Activated CD4-positive, CD25-positive, alpha-beta regulatory T cell treated with anti-CD3 and anti-CD28 coated beads, Interleukin-2, amount 50 U/mL, for 16 hours (primary cell): ENCODE results near the gene TBX1.
"Not testable (repeated sequence)": the region's sequence is repeated elsewhere in the genome, so short reads cannot be mapped to it uniquely, and the experiment has no call there.

Source experiments
- DNase-seq: peaks from one replicate; pipeline ENCODE4 v3.0.0-alpha.2; 2020; ENCODE audit warnings: low read depth, low spot score

Gene TBX1

DNA sequence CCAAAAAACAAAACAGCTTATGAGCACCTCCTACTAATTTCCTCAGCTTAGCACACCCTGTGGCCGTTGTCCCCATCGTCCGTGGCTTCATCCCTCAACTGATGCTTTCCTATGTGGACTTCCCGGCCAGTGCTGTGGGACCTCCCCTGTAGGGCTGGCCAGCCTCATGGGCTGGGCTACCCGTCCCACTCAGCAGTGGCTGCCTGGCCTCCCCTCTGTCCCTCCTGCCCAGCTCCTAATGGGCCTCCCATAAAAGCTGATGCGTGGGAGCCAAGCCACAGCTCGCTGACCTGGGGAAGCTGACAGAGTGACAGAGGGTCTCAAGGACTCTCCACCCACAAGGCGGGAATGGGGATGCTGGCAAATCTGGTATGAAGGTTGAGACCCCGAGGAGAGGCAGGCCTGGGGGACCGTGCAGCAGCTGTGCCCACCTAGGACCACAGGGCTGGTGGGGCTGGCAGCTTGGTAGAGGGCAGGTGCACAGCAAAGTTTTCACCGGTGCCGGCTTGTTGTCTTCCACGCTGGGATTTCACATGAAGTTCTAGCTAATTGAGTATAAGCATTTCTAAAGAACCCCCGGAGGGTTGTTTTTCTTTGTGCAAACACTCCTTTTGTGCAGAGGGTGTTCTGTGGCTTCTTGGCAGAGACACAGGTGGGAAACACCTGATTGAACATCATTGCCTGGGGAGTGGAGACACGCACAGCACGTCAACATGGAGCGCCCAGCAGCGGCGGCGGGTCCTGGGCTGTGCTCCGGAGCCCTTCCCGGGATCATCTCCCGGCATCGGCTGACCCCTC is 23.2 kb downstream of the TBX1 start:
- no peak for DNase-seq

DNA sequence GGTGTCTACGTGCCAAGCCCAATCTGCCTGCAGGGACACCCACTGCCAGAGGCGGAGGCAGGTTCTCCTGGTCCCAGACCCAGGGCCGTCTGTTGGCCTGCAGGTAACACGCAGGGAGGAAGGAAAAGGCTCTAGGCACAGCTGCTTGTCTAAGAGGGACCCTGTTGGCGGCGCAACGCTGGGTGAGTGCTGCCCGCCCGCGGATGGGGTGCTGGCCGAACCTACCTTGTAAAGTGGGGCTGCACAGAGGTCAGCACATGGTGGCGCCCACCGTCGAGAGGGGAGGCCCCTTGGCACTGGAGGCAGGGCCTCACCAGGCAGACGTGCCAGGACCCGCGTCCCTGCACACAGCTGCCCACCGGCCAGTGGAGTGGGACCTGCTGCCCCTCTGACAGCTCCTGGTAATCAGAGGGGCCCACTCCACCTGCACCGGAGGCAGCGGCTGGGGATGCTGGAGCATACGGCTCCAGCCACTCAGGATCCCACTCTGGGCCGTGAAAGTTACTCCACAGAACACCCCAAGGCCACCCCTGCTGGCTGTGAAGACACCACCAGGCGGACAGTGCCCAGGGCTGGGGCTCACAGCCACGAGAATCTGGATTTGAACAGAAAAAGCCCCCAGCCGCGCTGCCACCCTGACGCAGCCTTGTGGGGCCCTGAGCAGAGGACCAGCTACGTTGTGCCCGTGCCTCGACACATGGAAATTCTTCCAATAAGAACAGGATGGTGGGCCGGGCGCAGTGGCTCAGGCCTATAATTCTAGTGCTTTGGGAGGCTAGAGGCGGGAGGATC is 24.0 kb downstream of the TBX1 start:
- DNase-seq, result no peak

DNA sequence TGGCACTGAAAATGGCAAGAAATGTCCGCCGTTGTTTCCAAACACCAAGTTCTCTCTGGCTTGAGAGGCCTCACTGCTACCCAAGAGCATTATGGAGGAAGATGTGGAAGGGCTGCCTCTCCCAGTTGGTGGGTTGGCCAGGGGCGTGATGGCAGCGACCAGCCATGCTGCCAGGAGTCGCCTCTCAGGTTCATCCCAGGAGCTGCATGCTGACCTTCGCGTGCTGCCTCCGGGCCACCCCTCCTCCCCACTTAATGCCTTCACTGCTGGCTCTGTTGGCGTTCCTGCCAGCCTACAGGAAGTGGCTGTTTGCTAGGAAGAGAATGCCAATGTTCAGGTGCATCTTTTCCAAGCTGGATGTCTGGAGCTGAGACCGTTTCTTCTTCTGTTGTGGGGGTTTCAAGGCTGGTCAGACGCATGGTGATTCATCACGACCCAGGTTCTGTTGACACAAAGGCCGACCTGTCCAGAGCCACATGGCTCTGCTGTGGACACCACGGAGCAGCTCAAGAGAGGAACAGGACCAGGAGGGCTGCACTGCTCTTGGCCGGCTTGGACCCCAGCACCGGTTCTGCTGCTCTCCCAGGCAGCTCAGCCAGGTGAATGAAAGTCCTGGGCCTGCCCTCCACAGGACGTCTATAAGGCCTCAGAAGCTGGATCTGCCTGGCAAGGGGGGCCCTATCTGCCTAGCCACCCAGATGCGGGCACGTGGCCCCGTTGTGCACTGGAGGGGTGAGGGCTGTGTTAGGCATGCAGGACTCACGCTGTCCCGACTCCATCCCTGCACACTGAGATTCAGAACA is 25.1 kb downstream of the TBX1 start:
- no peak for DNase-seq

DNA sequence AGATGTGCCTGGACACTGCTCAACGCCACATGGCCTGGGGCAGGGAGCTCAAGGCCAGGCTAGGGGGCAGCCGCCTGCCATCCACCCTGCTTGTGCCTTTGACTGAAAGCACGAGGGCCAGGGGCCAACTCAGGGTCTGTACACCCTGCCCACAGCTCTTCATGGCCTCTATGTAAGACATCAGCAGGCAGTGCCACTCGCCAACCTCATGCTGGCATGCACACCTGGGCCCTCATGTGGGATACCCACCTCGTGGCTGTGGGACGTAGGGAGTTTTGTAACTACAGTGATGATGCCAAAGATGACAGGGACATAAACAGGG is 25.6 kb downstream of the TBX1 start:
- no peak for DNase-seq

GRCh38 chr22:19786959-19787848 is 26.6 kb downstream of the TBX1 start:
- DNase-seq, result no peak

DNA sequence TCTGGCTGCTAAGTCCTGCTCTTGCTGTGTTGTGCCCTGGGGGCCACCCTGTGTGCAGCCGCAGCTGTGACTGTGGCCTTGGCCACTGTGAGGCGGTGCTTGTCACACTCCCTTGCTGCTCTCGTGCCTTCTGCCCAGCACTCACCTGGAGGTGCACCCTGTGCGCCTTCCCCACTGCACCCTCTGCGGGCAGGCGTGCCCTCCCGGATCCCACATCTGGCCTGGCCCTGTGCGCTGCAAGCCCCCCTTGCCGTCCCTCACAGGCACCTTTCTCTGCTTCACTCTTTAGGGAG is 27.2 kb downstream of the TBX1 start:
- no peak for DNase-seq

GRCh38 chr22:19788661-19789225 is 28.2 kb downstream of the TBX1 start:
- DNase-seq, result no peak

GRCh38 chr22:19789406-19789805 is 28.8 kb downstream of the TBX1 start:
- no peak for DNase-seq

GRCh38 chr22:19789828-19790227 is 29.2 kb downstream of the TBX1 start:
- no peak for DNase-seq

DNA sequence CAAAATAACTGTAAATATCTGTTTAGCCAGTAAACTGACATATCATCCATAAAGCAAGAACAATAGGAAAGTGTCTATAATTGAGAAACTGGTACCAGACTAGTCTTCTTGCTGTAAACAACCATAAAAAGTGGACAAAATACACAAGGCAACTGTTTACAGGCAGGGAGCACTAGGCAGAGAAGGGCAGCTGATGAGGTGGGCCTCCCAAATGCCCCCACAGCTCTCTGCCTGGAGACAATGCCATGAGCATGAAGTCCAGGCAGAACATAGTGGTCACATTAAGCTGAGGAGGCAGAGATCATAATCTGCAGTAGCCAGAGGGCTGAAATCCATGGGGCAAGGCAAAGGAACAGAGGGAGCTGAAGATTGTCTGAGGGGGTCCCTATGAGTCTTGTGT is 30.7 kb downstream of the TBX1 start:
- DNase-seq, result no peak

DNA sequence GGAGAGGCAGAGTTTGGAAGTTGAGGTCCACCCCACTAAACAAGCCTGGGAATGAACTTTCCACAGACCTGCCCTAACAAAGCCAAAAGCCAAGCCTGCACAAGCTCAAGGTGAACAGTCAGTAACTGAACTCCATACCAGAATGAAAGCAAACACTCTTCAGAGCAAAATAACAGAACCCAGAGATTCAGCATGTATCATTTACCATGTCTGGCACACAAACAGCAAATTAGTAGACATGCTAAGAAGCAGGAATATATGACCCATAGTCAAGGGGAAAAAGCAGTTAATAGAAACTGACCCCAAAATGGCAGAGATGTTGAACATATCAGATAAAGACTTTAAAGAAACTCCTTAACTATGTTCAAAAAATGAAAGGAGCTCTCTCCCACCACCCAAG is 31.3 kb downstream of the TBX1 start:
- no peak for DNase-seq

DNA sequence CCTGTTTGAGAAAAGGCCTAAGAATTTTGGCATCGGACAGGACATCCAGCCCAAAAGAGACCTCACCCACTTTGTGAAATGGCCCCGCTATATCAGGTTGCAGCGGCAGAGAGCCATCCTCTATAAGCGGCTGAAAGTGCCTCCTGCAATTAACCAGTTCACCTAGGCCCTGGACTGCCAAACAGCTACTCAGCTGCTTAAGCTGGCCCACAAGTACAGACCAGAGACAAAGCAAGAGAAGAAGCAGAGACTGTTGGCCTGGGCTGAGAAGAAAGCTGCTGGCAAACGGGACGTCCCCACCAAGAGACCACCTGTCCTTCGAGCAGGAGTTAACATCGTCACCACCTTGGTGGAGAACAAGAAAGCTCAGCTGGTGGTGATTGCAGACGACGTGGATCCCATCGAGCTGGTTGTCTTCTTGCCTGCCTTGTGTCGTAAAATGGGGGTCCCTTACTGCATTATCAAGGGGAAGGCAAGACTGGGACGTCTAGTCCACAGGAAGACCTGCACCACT is 31.9 kb downstream of the TBX1 start:
- not testable (repeated sequence) for DNase-seq

DNA sequence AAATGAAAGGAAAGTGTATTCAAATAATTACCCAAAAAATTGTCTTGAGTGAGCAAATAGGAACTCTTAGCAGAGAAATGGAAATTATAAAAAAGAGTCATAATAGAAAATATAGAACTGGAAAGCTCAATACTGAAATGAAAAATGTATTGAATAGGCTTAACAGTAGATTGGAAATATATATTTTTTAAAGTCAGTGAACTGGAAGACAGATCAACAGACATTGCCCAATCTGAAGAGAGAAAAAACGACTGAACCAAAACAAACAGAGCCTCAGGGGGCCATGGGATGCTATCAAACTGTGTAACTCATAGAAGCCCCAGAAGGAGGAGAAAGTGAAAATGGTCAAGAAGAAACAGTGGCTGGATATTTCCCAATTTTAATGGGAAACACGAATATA is 32.6 kb downstream of the TBX1 start:
- no peak for DNase-seq

GRCh38 chr22:19793661-19794310 is 33.2 kb downstream of the TBX1 start:
- DNase-seq, result no peak

DNA sequence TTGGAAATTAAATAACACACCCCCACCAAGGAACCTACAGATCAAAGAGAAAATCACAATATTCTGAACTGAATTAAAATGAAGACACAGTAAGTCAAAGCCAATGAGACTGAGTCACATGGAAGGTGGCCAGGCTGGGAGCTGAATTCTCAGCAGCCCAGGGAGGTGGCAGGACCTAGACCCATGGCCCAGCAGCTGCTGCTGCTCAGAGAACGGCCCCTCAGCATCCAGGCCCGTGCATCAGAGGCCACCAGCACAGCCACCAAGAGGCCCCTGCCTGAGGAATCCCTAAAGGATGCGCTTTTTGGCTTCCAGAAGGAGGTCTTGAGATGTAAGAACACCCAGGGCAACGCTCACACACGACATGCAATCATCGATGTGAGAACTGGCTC is 35.0 kb downstream of the TBX1 start:
- no peak for DNase-seq

DNA sequence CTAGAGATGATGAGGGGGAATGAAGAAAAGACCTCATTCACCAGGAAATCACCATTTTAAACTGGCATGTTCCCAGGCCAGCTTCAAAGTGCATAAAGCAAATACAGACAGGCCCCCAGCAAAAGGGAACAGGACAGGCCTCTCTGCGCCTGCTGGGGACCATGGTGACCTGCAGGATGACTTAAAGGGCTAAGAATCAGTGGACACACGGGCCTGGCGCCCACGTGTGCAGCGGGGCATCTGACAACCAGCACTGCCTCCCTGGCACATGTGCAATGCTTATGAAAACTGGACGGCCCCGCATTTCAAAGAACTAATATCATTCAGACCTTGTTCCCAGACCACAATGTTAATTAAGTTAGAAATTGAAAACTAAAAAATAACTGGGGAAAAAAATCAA is 35.6 kb downstream of the TBX1 start:
- no peak for DNase-seq

GRCh38 chr22:19797086-19798002 is 36.8 kb downstream of the TBX1 start:
- no peak for DNase-seq

DNA sequence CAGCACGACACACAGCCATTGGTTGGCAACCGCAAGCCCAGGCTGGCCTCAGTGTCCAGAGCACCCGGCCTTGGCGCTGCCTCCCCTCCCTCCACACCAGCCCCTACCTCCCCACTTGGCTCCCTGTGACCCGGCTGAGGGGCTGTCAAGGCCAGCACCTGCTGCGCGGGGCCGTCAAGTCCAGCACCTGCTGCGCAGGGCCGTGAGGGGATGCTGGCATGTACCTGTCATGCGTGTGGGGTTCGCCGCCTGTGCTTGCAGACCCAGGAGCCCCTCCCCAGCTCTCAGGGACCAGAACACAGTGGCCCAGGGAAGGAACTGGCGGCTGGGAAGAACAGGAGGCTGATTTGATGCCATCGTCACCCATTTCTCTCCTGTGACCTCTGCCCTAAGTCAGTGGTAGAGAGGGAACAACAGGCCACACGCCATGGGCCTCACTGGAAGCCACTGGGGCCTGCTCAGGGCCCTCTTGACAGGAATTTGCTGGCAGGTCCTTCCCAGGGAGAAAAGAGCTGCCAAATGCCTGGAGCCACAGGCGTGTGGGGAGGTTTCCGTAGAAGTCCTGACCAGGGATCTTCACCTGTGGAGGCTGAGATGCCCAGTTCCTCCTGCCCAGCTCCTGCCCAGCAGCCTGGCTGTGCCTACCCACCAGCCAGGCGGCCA is 37.6 kb downstream of the TBX1 start:
- no peak for DNase-seq

DNA sequence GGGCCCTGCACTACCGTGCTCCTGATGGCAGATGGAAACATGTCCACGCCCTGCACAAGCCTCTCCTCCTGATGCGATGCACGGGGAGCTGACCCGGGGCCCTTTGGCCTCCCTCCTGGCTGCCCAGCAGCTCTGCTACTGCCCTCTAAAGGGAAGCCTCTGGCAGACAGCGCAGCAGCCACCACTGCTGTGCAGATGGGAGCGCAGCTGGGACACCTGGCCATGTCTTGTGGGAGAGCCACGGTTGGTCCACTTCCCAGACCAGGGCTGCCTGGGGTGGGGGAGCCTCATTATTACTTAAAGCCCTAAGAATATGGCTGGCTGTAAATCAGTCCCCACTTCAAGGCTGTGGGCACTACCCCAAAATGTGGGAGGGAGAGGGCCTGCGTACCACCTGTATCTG is 38.3 kb downstream of the TBX1 start:
- DNase-seq, result no peak
